ENCODE results near the gene FGFR1OP2.
A peak's percentile ranks its signal among the peaks of the same experiment; 100 is the strongest.
"Not testable (repeated sequence)": the region's sequence is repeated elsewhere in the genome, so short reads cannot be mapped to it uniquely, and the experiment has no call there.

The FGFR1OP2 gene

DNA sequence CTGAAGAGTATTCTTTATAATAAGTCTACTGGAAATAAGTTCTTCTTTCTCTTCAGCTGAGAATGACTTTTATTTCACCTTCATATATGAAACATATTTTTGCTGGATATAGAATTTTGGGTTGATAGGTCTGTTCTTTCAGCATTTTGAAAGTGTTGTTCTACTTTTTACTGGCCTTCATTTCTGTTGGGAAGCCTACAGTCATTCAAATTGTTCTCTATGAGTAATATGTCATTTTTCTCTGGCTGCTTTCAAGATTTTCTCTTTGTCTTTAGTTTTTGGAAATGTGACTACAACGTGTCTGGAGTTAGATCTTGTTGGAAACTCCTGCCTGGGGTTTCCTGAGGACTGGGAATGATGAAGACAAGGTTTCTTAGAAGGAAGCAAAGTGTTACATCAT, 10.0 kb downstream of the FGFR1OP2 start:
- no peak for DNase-seq

DNA sequence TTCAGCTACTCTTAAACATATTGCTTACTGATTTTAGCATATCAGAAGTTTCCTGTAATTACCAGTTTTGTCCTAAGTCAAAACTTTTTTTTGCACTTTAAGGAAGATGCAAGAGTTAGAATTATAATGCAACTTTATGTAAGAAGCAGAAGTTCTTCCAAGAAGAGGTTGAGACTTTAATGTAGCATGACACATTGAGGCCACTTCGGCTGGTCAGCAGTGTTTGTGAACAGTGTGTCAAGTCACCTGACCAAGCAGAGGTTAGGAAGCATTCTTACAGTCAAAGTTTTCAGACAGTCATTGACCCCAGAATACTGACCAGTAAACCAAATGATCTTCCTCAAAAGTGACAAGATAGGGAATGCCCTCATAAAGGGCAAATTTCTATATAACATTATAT, 15.2 kb downstream of the FGFR1OP2 start:
- DNase-seq, result no peak

DNA sequence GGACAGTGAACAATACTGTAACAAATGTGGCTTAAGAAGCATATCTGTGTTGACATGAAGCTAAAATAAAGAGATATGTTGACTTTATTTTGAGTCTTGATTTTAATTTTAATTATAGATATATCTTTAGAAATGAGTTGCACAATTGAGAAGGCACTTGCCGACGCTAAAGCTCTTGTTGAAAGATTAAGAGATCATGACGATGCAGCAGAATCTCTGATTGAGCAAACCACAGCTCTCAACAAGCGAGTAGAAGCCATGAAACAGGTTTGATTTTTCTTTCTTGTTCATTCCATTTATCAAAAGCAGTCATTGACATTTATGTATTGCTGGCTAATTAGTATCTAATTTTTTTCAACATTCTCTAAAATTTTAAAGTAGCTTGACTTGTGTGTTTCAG, 15.8 kb downstream of the FGFR1OP2 start:
- DNase-seq, result no peak

DNA sequence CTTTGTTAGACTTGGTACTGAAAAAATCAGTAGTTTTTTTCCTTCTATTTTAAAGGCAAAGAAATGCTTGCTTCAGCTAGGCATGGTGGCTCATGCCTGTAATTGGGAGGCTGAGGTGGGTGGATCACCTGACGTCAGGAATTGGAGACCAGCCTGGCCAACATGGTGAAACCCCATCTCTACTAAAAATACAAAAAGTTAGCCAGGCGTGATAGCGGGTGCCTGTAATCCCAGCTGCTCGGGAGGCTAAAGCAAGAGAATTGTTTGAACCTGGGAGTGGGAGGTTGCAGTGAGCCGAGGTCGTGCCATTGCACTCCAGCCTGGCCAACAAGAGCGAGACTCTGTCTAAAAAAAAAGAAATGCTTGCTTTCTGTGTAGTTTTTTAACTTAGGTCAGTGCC, 23.1 kb downstream of the FGFR1OP2 start:
- DNase-seq, result not testable (repeated sequence)

DNA sequence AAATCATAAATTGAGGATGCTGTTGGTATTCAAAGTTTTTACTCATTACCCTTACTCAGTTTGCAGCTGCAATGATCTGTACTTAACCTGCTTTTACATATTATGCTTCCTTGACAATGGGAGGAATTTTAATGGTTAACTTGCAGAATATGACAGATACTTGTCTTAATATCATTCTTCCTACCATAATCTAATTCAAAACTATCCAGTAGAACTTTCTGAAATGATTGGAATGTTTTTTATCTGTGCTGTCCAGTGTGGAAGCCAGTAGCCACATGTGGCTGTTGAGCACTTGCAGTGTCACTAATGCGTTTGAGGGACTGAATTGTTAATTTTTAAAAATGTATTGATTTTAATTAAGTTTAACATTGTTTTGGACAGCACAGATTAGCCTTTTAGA, 23.5 kb downstream of the FGFR1OP2 start:
- no peak for DNase-seq

DNA sequence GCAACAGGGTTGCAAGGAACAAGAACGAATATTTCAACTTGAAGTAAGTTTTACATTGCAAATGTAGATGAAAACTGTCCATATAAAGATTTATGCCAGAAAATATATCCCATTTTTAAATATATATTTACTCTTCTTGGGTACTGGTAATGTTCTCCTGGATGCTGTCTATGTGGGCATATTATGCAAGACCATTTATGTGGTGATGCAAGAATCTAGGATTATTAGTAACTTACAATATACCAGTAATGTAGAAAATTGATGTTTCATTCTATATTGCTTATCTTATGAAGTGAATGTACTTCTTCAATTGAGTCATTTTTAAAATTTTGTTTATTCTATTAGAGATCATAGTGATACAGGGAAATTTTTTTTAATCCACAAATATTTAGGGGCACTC, 25.1 kb downstream of the FGFR1OP2 start:
- no peak for DNase-seq

DNA sequence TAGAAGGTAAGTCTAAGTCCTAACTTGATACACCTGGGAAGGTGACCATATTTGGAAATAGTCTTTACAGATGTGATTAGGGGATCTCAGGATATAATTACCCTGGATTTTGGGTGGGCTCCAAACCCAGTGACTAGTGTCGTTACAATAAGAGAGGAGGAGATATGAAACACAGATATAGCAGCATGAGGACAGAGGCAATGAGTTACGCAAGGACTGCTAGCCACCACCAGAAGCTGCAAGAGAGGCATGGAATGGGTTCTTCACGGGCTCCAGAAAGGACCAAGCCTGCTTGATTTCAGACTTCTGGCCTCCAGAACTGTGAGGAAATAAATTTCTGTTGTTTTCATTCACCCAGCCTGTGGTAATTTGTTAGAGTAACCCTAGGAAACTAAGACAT, 28.6 kb downstream of the FGFR1OP2 start:
- no peak for DNase-seq

DNA sequence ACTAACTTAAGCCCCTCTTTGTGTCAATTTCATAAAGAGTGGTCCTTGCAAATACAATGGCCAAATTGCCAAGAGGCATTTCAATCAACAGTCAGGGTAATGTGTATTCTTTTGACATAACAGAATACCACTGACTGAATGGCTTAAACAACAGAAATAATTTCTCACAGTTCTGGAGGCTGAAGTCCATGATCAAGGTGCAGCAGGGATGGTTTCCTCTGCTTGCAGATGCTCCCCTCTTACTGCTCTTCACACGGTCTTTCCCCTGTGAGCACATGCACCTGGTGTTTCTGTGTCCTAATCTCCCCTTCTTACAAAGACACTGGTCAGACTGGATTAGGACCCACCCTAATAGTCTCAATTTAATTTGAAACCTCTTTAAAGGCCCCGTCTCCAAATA, 31.9 kb downstream of the FGFR1OP2 start:
- DNase-seq, result no peak

DNA sequence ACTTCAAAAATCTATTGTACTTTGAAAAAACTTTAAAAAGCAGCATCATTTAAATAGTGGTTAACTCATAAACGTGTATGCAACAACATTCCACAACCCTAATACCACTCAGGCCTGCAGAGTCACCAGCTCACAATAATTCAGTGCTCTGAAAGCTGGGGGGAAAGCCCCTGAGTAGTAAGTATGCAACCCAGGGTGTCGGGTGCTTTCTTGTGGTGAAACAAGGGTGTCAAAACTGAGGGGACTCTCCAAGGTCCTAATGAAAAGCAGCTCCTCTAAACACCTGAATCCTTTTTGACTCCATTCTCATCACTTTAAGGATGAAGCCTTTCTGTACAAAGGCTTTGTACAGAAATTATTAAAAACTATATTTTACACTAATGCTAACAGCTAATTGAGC, 33.7 kb downstream of the FGFR1OP2 start:
- no peak for DNase-seq

DNA sequence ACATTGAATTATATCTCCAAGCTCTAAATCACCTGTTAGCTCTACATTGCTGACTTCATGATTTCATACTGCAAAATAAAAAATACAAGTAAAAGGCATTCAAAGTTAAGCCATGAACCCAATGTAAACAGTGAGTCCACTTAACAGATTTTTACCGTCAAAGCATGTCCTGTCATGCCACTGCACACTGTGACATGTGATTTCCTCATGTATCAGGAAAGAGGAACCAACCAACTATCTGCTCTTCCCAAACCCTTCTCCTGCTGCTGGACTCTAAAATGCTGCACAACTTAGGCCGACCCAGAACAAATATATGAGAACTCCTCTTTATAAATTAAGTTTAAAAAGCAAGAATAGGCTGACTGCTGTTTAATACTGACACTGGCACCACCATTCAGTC, 38.4 kb downstream of the FGFR1OP2 start:
- peak; percentile 23 to 35 for DNase-seq

DNA sequence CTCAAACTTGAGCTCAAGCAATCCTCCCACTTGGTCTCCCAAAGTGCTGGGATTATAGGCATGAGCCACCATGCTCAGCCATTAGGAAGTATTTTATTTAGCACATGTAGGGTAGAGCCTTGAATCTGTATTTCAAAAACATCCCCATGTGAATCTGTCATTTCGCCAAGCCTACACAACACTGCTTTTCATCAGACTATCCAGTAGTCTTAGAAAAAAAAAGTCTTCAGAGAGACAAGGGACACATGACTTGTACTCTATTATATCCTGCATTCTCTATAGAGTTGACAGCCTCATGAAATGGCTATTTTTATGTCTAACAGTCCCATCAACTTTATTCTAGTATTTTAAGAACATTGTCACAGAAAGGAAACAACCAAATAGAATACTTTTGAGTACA, 40.5 kb downstream of the FGFR1OP2 start:
- no peak for DNase-seq

DNA sequence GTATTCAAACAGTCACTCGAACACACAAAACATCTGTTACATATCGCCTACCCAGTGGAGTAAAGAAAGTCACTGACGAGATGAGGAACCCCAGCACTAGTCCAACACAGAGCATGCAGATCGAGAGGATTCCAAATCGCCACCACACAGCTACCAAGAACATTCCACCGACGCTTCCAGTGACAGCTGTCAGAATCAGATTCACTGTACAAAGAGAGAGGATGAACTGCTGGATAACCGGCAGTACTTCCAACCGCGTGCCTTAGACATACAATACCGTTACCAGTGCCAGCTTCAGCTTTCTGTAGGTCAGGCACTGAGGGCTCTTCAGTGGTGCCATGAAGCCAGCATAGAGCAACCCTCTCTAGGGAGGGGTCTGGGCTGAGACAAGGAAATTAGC, 41.5 kb downstream of the FGFR1OP2 start:
- no peak for DNase-seq

DNA sequence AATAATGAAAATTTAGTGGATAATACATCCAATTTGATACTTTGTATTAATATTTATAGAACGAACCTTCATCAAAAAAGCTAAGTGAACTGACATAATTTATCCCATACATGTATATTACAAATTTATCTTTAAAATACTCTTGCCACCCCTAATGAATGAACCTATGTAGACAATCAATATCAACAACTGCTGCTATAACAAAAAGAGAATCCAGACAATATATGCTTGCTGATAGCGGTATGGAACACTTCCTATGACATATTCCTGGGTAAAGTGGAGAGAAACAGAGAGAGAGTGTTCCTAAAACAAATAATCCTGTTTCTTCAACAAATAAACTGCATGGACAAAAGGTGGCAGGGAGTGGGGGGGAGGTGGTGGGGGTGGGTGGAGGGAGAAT, 44.6 kb downstream of the FGFR1OP2 start:
- DNase-seq, result no peak

DNA sequence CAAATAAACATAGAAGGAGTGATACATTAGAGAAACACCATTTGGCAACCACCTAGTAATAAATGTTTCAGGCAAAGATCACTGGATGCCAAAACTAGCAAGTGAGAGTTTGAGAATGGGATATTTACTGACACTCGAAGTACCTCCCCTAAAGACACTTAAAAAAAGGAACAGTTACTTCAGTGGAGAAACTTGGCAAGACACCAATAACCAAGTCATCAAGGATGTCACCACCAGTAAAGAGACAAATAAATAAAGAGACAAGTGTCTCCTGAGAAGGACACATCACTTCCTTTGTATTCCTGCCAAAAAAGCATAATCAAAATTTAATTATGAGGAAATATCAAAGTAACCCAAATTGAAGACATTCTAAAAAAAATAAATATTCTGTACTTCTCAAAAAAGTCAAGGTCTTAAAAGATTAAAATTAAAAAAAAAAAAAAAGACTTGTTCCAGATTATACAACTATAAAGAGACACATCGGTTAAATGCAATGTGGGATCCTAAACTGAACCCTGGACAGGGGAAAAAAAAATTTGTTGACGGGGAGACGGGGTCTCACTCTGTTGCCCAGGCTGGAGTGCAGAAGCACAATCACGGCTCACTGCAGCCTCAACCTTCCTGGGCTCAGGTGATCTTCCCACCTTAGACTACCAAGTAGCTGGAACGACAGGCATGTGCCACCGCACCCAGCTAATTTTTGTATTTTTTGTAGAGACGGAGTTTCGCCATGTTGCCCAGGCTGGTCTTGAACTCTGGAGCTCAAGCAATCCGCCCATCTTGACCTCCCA, 49.6 kb downstream of the FGFR1OP2 start:
- DNase-seq, result peak; percentile 58 to 65

DNA sequence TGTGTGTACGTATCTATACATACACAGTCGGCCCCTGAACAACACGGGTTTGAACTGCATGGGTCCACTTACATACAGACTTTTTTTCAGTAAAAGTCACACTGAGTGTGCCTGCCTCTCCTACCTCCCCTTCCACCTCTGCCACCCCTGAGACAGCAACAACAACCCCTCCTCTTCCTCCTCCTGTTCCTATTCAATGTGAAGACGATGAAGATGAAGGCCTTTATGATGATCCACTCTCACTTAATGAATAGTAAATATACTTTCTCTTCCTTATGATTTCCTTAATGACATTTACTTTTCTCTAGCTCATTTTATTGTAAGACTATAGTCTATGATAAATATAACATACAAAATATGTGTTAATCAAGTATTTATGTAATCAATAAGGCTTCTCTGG, 50.4 kb downstream of the FGFR1OP2 start:
- DNase-seq, result no peak

DNA sequence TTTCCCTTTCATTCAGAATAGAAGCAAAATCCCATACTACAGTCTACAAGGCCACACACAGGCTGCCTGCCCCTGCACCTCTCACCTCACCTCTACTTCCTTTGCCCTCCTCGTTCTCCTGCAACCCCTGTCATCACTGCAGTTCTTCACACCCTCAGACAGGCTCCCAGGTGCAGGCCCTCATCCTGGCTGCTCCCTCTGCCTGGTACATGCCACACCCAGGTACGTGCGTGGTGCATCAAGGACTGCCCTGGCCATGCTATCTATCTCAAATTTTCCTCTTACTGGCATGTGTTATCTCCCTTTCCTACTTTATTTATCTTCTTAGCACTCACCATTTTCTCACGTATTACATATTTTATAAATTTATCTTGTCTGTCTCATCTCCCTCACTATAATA, 51.6 kb downstream of the FGFR1OP2 start:
- DNase-seq, result no peak

DNA sequence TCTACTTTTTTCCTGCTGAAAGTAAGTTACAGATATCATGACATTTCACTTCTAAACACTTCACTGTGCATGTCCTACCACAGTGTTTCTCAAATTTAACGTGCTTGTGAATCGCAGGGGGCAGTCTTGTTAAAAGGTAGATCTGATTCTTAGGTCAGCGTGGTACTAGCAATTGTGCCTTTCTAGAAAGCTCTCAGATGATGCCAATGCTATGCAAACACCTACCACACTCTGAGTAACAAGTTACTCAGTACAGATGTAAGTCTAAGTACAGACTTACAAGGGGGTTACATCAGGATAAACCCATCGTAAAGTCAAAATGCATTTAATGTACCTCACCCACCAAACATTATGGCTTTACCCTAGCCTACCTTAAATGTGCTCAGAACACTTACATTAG, 53.6 kb downstream of the FGFR1OP2 start:
- DNase-seq, result no peak

DNA sequence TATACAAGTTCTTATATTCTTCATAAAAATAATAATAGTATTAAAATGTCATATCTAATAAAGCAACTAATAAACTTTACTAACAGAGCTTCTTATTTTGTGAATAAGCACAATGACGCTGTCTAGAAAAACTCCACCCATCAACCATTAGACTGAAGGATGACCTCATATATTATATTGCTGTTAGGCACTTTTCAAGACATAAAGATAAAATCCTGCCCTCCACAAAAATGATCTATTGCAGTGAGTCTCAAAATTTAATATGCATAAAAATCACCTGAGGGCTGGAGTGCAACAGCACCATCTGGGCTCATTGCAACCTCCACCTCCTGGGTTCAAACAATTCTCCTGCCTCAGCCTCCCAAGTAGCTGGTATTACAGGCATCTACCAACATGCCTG, 55.8 kb downstream of the FGFR1OP2 start:
- no peak for DNase-seq

DNA sequence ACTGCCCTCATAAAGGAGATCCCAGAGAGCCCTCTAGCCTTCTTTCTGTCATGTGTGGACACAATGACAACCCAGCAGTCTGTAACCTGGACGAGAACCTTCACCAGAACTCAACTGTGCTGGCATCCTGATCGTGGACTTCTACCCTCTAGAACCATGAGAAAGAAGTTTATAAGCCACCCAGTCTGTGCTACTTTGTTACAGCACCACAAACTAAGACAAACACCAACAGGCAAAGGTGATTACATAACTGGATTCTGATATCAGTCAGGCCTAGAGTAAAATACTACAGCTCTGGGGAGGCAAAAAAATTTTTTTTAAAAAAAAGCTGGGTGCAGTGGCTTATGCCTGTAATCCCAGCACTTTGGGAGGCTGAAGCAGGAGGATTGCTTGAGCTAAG, 57.4 kb downstream of the FGFR1OP2 start:
- DNase-seq, result no peak

DNA sequence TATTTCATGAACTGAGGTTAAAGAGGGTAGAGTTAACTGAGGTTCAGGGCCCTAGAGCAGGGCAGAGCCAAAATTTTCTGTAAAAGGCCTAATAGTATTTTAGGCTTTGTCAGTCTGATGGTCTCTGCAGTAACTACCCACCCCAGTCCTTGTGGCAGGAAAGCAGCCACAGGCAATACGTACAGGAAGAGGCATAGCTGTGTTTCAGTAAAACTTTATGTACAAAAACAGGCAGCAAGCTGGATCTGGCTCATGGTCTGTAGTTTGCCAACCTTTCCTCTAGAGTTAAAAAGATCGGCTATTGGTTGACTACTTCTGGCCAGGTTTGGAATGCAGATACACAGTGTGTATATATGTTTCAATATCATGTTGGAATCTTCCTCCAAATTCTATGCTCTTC, 58.7 kb downstream of the FGFR1OP2 start:
- DNase-seq, result peak; percentile 33 to 38

DNA sequence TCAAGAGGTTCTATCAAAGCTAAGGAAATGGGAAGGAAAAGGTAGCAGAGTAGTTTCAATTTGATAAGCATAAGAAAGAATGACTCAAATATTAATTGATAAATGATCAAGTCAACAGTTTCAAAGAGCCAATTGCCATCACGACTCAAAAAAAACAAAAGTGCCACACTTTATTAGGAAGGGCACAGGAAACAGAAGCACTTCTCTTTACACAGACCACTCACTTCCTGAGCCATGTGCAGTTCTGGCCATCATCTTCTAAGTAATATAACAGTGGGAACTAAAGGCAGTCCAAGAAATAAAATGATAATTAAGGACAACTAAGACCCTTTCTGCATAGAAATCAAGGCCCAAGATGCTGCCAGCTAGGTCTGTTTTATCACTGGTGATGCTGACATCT, 62.7 kb downstream of the FGFR1OP2 start:
- peak; percentile 48 to 76 for DNase-seq

DNA sequence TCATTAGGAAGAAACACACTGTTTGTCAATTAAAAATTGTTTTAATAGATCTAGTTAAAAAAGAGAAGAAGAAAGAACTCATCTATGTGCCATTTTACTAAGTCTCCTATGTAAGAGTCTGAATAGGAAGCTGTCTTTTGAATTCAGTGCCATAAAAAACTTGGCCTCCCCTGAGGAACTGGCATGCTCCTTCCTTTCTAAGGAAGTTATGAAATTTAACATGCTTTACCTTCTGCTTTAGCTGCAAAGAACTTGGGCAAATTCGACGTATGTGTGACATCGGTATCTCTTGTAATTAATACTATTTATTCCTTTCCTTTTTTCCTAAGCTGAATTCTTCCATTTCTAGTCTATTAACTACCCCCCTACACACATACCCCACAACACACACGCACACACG, 63.4 kb downstream of the FGFR1OP2 start:
- peak; percentile 65 to 79 for DNase-seq

DNA sequence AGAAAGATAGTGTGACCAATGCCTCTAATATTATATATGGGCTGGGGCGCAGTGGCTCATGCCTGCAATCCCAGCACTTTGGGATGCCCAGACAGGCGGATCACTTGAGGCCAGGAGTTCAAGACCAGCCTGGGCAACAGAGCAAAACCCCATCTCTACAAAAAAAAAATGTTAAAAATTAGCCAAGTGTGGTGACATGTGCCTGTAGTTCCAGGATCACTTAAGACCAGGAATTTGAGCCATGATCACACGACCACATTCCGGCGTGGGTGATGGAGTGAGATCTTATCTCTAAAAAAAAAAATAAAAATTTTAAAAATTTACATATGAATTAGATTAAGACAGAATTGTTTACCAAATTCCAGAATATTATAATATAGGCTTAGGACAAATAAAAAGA, 63.9 kb downstream of the FGFR1OP2 start:
- DNase-seq, result no peak

DNA sequence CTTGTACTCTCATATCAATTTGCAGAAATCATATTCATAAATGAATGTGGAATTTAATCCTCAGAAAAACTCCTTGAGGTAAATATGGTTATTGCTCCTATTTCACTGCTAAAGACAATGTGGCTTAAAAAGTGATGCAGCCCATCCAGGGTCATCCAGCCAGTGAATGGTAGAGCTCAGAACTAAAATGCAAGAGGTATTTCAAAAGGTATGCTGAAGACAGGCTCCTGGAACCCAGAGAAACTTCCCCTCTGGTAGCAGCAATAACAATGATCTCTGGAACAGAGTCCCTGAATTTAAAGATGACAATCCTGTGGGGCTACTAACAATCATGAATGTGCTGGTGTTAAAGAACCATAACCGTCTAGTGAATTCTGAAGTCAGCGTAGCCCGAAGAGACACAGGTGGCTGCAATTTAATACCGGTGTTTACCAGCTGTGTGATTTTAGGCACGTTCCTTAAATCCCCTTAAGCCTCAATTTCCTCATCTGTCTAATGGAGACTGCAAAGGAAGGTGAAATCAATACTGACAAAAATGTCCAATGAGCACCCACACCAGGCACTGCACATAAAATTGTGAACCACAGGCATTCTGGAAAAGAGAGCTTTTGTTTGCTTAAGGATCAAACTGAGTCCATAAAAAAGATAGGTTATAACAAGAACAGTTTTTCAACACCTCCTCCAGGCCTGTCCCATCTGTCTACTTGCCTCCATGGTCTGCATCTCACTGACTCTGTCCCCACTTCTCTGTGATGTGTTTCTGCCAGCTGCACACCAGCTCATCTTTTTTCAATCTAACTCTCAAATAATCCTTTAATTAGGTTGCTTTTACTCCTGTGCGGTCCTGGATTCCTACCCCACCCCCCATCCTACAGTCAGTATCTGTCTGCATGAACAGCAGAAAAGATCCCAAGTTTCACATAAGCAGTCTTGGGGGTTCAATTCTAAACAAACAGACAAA, 65.4 kb downstream of the FGFR1OP2 start:
- DNase-seq, result no peak
